ENCODE results near the gene FRG1. TPM values are rescaled to one million over a fixed set of nuclear protein-coding genes. Genes with fewer than 3 reads are reported as not detected.
"Not testable (repeated sequence)": the region's sequence is repeated elsewhere in the genome, so short reads cannot be mapped to it uniquely, and the experiment has no call there.

FRG1 gene
- total and polyA plus RNA-seq, 2 experiments from 2014 or later = 29.7 to 43.6 TPM

- H4K20me1 ChIP-seq (ENCODE audit: insufficient read depth) = no peaks in the 10 kb centered on the region
- TF ChIP-seq EZH2phosphoT487 (IDR thresholded peaks at IDR 0.05; ENCODE audit: insufficient read depth, low read depth) (no peak), EZH2 (IDR thresholded peaks at IDR 0.05; ENCODE audit: insufficient read depth, poor library complexity, severe bottlenecking) (no peak)
- no peak overlapping the region for H2AFZ ChIP-seq
- no peaks in the 10 kb centered on the region for H3K9me3 ChIP-seq (ENCODE audit: low read depth)
- in situ Hi-C loops (cut with MboI) = no loop called here
- H3K79me2 ChIP-seq (ENCODE audit: insufficient read depth) = no peaks in the 10 kb centered on the region
- no peaks in the 10 kb centered on the region for H3K4me1 ChIP-seq (ENCODE audit: insufficient read depth)
- H3F3A ChIP-seq (ENCODE audit: insufficient read depth) = no peaks in the 10 kb centered on the region
- no peak overlapping the region for H3K4me2 ChIP-seq (ENCODE audit: unreplicated experiment)
- peak; percentile 8 for DNase-seq
- H3K4me3 ChIP-seq = no peak overlapping the region
- H3K27me3 ChIP-seq (replicated peaks; ENCODE audit: insufficient read depth) = no peaks in the 10 kb centered on the region
- H3K36me3 ChIP-seq (ENCODE audit: low read depth) = no peaks in the 10 kb centered on the region
- no peaks in the 10 kb centered on the region for H3K9me2 ChIP-seq (ENCODE audit: insufficient read depth)
- H3K27ac ChIP-seq = no peak overlapping the region
- WGBS, 2 experiments (ENCODE audit: low coverage in 1 of 2, low lambda C conversion rate in 2 of 2, missing lambda C conversion rate in 2 of 2) = 56% methylated on average over 6 of the region's 6 CpGs
- H3K9ac ChIP-seq = no peak overlapping the region
Observed at GRCh38 chr4:189912170-189912569, 28.5 kb upstream of the FRG1 start.

- Histone ChIP-seq H3K27ac (no peak overlapping the region), H3K9ac (no peak overlapping the region), H3K9me2 (ENCODE audit: insufficient read depth) (no peaks in the 10 kb centered on the region), H3F3A (ENCODE audit: insufficient read depth) (no peaks in the 10 kb centered on the region), H3K4me2 (ENCODE audit: unreplicated experiment) (no peak overlapping the region), H3K4me3 (no peak overlapping the region), H2AFZ (no peak overlapping the region), H3K79me2 (ENCODE audit: insufficient read depth) (no peaks in the 10 kb centered on the region), H3K9me3 (ENCODE audit: low read depth) (no peaks in the 10 kb centered on the region), H4K20me1 (ENCODE audit: insufficient read depth) (no peaks in the 10 kb centered on the region), H3K36me3 (ENCODE audit: low read depth) (no peaks in the 10 kb centered on the region), H3K4me1 (ENCODE audit: insufficient read depth) (no peaks in the 10 kb centered on the region), H3K27me3 (replicated peaks; ENCODE audit: insufficient read depth) (no peaks in the 10 kb centered on the region)
- no peak for DNase-seq
- WGBS, 2 experiments (ENCODE audit: low coverage in 1 of 2, low lambda C conversion rate in 2 of 2, missing lambda C conversion rate in 2 of 2) = 78 to 83% methylated on average over 23 of the region's 23 CpGs
- in situ Hi-C loops (cut with MboI) = no loop called here
- TF ChIP-seq EZH2phosphoT487 (IDR thresholded peaks at IDR 0.05; ENCODE audit: insufficient read depth, low read depth) = no peak
- no peak for TF ChIP-seq EZH2 (IDR thresholded peaks at IDR 0.05; ENCODE audit: insufficient read depth, poor library complexity, severe bottlenecking)
Observed at GRCh38 chr4:189917161-189917891, 23.3 kb upstream of the FRG1 start.

GRCh38 chr4:189921058-189921457, 19.6 kb upstream of the FRG1 start:
- Histone ChIP-seq H3K9me2 (ENCODE audit: insufficient read depth) (no peaks in the 10 kb centered on the region), H3K9ac (no peak overlapping the region), H2AFZ (no peak overlapping the region), H3K27ac (no peak overlapping the region), H3K4me3 (no peak overlapping the region), H3K36me3 (ENCODE audit: low read depth) (no peaks in the 10 kb centered on the region), H3K79me2 (ENCODE audit: insufficient read depth) (no peaks in the 10 kb centered on the region), H3K9me3 (ENCODE audit: low read depth) (no peaks in the 10 kb centered on the region), H3K27me3 (replicated peaks; ENCODE audit: insufficient read depth) (no peaks in the 10 kb centered on the region), H3K4me2 (ENCODE audit: unreplicated experiment) (no peak overlapping the region), H3F3A (ENCODE audit: insufficient read depth) (no peaks in the 10 kb centered on the region), H3K4me1 (ENCODE audit: insufficient read depth) (no peaks in the 10 kb centered on the region), H4K20me1 (ENCODE audit: insufficient read depth) (no peaks in the 10 kb centered on the region)
- WGBS, 2 experiments (ENCODE audit: low coverage in 1 of 2, low lambda C conversion rate in 2 of 2, missing lambda C conversion rate in 2 of 2) = 15 to 20% methylated on average over 1 of the region's 1 CpG
- in situ Hi-C loops (cut with MboI) = no loop called here
- DNase-seq = no peak
- TF ChIP-seq EZH2 (IDR thresholded peaks at IDR 0.05; ENCODE audit: insufficient read depth, poor library complexity, severe bottlenecking) (no peak), EZH2phosphoT487 (IDR thresholded peaks at IDR 0.05; ENCODE audit: insufficient read depth, low read depth) (no peak)

GRCh38 chr4:189926742-189927141, 13.9 kb upstream of the FRG1 start:
- H3K4me1 ChIP-seq (ENCODE audit: insufficient read depth); H2AFZ ChIP-seq; H3K27ac ChIP-seq; H3K9me3 ChIP-seq (ENCODE audit: low read depth); H3K27me3 ChIP-seq (replicated peaks; ENCODE audit: insufficient read depth); DNase-seq; H3K9me2 ChIP-seq (ENCODE audit: insufficient read depth); H3K36me3 ChIP-seq (ENCODE audit: low read depth); H3K9ac ChIP-seq; H3K79me2 ChIP-seq (ENCODE audit: insufficient read depth); H4K20me1 ChIP-seq (ENCODE audit: insufficient read depth); H3F3A ChIP-seq (ENCODE audit: insufficient read depth); H3K4me3 ChIP-seq; in situ Hi-C loops (cut with MboI); H3K4me2 ChIP-seq (ENCODE audit: unreplicated experiment): not testable (repeated sequence)
- 67 to 83% methylated on average over 4 to 5 of the region's 5 CpGs for WGBS, 2 experiments (ENCODE audit: low coverage in 1 of 2, low lambda C conversion rate in 2 of 2, missing lambda C conversion rate in 2 of 2)

All from GM23248 (cell line).